ENCODE measurements around the gene FAAH.

Gene FAAH

GRCh38 chr1:46422261-46422871, 28.2 kb downstream of the FAAH start:
- no peak for DNase-seq (ENCODE audit: low spot score)

GRCh38 chr1:46423574-46424240, 29.6 kb downstream of the FAAH start:
- no peak for DNase-seq (ENCODE audit: low spot score)

GRCh38 chr1:46424730-46425129, 30.6 kb downstream of the FAAH start:
- no peak for DNase-seq (ENCODE audit: low spot score)

- no peak for DNase-seq (ENCODE audit: low spot score)
Measured at GRCh38 chr1:46425726-46426125, 31.6 kb downstream of the FAAH start.

- no peak for DNase-seq (ENCODE audit: low spot score)
Measured at GRCh38 chr1:46427541-46427940, 33.4 kb downstream of the FAAH start.

- no peak for DNase-seq (ENCODE audit: low spot score)
Measured at GRCh38 chr1:46429436-46429835, 35.3 kb downstream of the FAAH start.

- no peak for DNase-seq (ENCODE audit: low spot score)
Measured at GRCh38 chr1:46431695-46432094, 37.6 kb downstream of the FAAH start.

GRCh38 chr1:46432781-46433327, 38.7 kb downstream of the FAAH start:
- DNase-seq (ENCODE audit: low spot score): no peak

- no peak for DNase-seq (ENCODE audit: low spot score)
Measured at GRCh38 chr1:46434358-46434757, 40.2 kb downstream of the FAAH start.

GRCh38 chr1:46436844-46437243, 42.7 kb downstream of the FAAH start:
- DNase-seq (ENCODE audit: low spot score): no peak

- peak; percentile 83 for DNase-seq (ENCODE audit: low spot score)
Measured at GRCh38 chr1:46437723-46438122, 43.6 kb downstream of the FAAH start.

GRCh38 chr1:46438346-46438745, 44.2 kb downstream of the FAAH start:
- no peak for DNase-seq (ENCODE audit: low spot score)

- DNase-seq (ENCODE audit: low spot score): no peak
Measured at GRCh38 chr1:46440478-46440877, 46.4 kb downstream of the FAAH start.

GRCh38 chr1:46442317-46443161, 48.4 kb downstream of the FAAH start:
- peak; percentile 91 for DNase-seq (ENCODE audit: low spot score)

- DNase-seq (ENCODE audit: low spot score): no peak
Measured at GRCh38 chr1:46444466-46444865, 50.3 kb downstream of the FAAH start.

- DNase-seq (ENCODE audit: low spot score): no peak
Measured at GRCh38 chr1:46445773-46446256, 51.7 kb downstream of the FAAH start.

- DNase-seq (ENCODE audit: low spot score): peak; percentile 78
Measured at GRCh38 chr1:46446646-46447498, 52.8 kb downstream of the FAAH start.

GRCh38 chr1:46447499-46448108, 53.5 kb downstream of the FAAH start:
- DNase-seq (ENCODE audit: low spot score): no peak

- no peak for DNase-seq (ENCODE audit: low spot score)
Measured at GRCh38 chr1:46448109-46448911, 54.2 kb downstream of the FAAH start.
